OCI-LY7 (cell line): Measurements from ENCODE around the gene ZC3H8. TPM values are rescaled to one million over a fixed set of nuclear protein-coding genes. Genes with fewer than 3 reads are reported as not detected.
"Not testable (repeated sequence)": the region's sequence is repeated elsewhere in the genome, so short reads cannot be mapped to it uniquely, and the experiment has no call there.

Experiments
- BruUV-seq: library from RNA; stranded (reverse); fragments of 400-500 nt; replicated peaks from 2 replicates; lab custom pipeline; 2021; lab: Mats Ljungman, UMichigan
- CTCF ChIA-PET: fragments of 300-600 bp; sonication (Branson Sonifier 250); formaldehyde crosslinking; loops from one replicate; lab custom pipeline; 2022; ENCODE audit warnings: antibody characterized with exemption; ENCODE audit not compliant: unreplicated experiment; lab: Charles Lee
- POLR2A ChIA-PET: fragments of 300-600 bp; sonication (Branson Sonifier 250); formaldehyde crosslinking; loops from one replicate; lab custom pipeline; 2022; ENCODE audit warnings: antibody characterized with exemption; lab: Charles Lee
- DNase-seq: peaks from one replicate; pipeline ENCODE4 v3.0.0-alpha.2; 2015; ENCODE audit warnings: low spot score
- H2AFZ ChIP-seq: fragments of 200-600 bp; sonication (generic), shearing (Covaris generic); 2 replicates; pipeline ENCODE4 v1.6.1; 2014; ENCODE audit warnings: mild to moderate bottlenecking, antibody characterized with exemption, low read length, moderate library complexity
- H3K27ac ChIP-seq: fragments of 200-600 bp; sonication (generic); 2 replicates; pipeline ENCODE4 v1.5.1; 2014; ENCODE audit warnings: mixed run types, low read depth, mild to moderate bottlenecking, moderate library complexity, low read length, inconsistent platforms; ENCODE audit not compliant: poor library complexity, severe bottlenecking
- H3K36me3 ChIP-seq: fragments of 200-600 bp; sonication (generic); 2 replicates; pipeline ENCODE4 v1.6.1; 2014; ENCODE audit warnings: mild to moderate bottlenecking, antibody characterized with exemption, low read length, moderate library complexity, mixed read lengths; ENCODE audit not compliant: insufficient read depth
- H3K4me1 ChIP-seq: fragments of 200-600 bp; sonication (generic); 2 replicates; pipeline ENCODE4 v1.5.1; 2014; ENCODE audit warnings: mild to moderate bottlenecking, low read length; ENCODE audit not compliant: insufficient read depth, poor library complexity, severe bottlenecking
- H3K4me2 ChIP-seq: fragments of 200-600 bp; sonication (generic); 2 replicates; pipeline ENCODE4 v1.6.1; 2014; ENCODE audit warnings: mild to moderate bottlenecking, low read length
- H3K4me3 ChIP-seq: fragments of 200-600 bp; sonication (generic); 2 replicates; pipeline ENCODE4 v1.5.1; 2014; ENCODE audit warnings: mild to moderate bottlenecking, low read depth, low read length; ENCODE audit not compliant: poor library complexity, severe bottlenecking
- H3K79me2 ChIP-seq: fragments of 200-600 bp; sonication (generic); 2 replicates; pipeline ENCODE4 v1.6.1; 2016; ENCODE audit warnings: low read depth, mild to moderate bottlenecking, low read length, moderate library complexity, mixed read lengths; ENCODE audit not compliant: insufficient read depth
- H3K9me2 ChIP-seq: fragments of 200-600 bp; sonication (generic); 2 replicates; pipeline ENCODE4 v1.6.1; 2016; ENCODE audit warnings: mild to moderate bottlenecking, low read length, mixed read lengths; ENCODE audit not compliant: insufficient read depth
- H3K9me3 ChIP-seq: fragments of 200-600 bp; sonication (generic); 2 replicates; pipeline ENCODE4 v1.6.1; 2014; ENCODE audit warnings: mild to moderate bottlenecking, mixed run types, low read length, mixed read lengths
- H4K20me1 ChIP-seq: fragments of 200-600 bp; sonication (generic); 2 replicates; pipeline ENCODE4 v1.6.1; 2014; ENCODE audit warnings: mild to moderate bottlenecking, antibody characterized with exemption, low read length, moderate library complexity, mixed read lengths; ENCODE audit not compliant: insufficient read depth
- CTCF ChIP-seq: fragments of 200-600 bp; sonication (generic); conservative IDR thresholded peaks from 2 replicates; pipeline ENCODE4 v1.5.1; 2014; ENCODE audit warnings: mild to moderate bottlenecking, antibody characterized with exemption, low read length, moderate library complexity, mixed read lengths
- EZH2phosphoT487 ChIP-seq: fragments of 200-600 bp; sonication (generic); IDR thresholded peaks from 2 replicates; pipeline ENCODE4 v1.6.1; 2018; ENCODE audit warnings: low read depth, borderline replicate concordance, mild to moderate bottlenecking, mixed run types, antibody characterized with exemption, low read length, moderate library complexity, mixed read lengths
- intact Hi-C: fragments of 100-400 bp; cut with micrococcal nuclease; formaldehyde crosslinking; loops from one replicate; pipeline ENCODE4 v1.10.0; 2022; ENCODE audit not compliant: unreplicated experiment
- total RNA-seq, 2 experiments: library from RNA; depleted of rRNA in 1 of 2; stranded (reverse); fragments of >200 nt in 1 of 2; shearing (Covaris generic) in 1 of 2; gene quantifications; 2 replicates each; pipeline ENCODE4 v1.2.3, GENCODE V29; 2014 to 2022

ZC3H8 gene
- total RNA-seq, 2 experiments from 2014 or later, result 15.0 to 23.8 TPM

GRCh38 chr2:112290088-112290487 lies 35.2 kb upstream of the ZC3H8 start:
- TF ChIP-seq CTCF, result no peak
- TF ChIP-seq EZH2phosphoT487, result no peak
- H4K20me1 ChIP-seq, result no peaks in the 10 kb centered on the region
- BruUV-seq, result no TSS peak
- no peaks in the 10 kb centered on the region for H3K79me2 ChIP-seq
- DNase-seq, result no peak
- H3K27ac ChIP-seq, result no peak overlapping the region
- H3K4me3 ChIP-seq, result no peak overlapping the region
- no peaks in the 10 kb centered on the region for H3K36me3 ChIP-seq
- no peak overlapping the region for H3K4me2 ChIP-seq
- CTCF ChIA-PET, result no interaction called here
- POLR2A ChIA-PET, result no interaction called here
- intact Hi-C loops, result no loop called here
- H3K9me3 ChIP-seq, result no peaks in the 10 kb centered on the region
- no peak overlapping the region for H2AFZ ChIP-seq
- H3K9me2 ChIP-seq, result no peaks in the 10 kb centered on the region
- no peaks in the 10 kb centered on the region for H3K4me1 ChIP-seq

- intact Hi-C loops, H3K4me2 ChIP-seq, CTCF ChIA-PET, H4K20me1 ChIP-seq, H3K4me3 ChIP-seq, H3K79me2 ChIP-seq, H3K27ac ChIP-seq, BruUV-seq, H3K9me3 ChIP-seq, DNase-seq, H3K36me3 ChIP-seq, POLR2A ChIA-PET, H3K4me1 ChIP-seq, H3K9me2 ChIP-seq, H2AFZ ChIP-seq: not testable (repeated sequence)
Observed at GRCh38 chr2:112283535-112283934, 28.7 kb upstream of the ZC3H8 start.

GRCh38 chr2:112282066-112282465 lies 27.2 kb upstream of the ZC3H8 start:
- DNase-seq, H3K9me3 ChIP-seq, POLR2A ChIA-PET, CTCF ChIA-PET, H3K36me3 ChIP-seq, H3K9me2 ChIP-seq, H3K79me2 ChIP-seq, H3K4me3 ChIP-seq, H4K20me1 ChIP-seq, H2AFZ ChIP-seq, BruUV-seq, H3K27ac ChIP-seq, intact Hi-C loops, H3K4me1 ChIP-seq, H3K4me2 ChIP-seq: not testable (repeated sequence)
